ENCODE data around the gene SLC11A1.

The SLC11A1 gene

GRCh38 chr2:218400167-218400929, 18.3 kb downstream of the SLC11A1 start:
- Histone ChIP-seq H3K4me1 (ENCODE audit: control insufficient read depth, insufficient read depth, low read length, unreplicated experiment) (peaks cover 26% of the 10 kb centered on the region), H3K36me3 (ENCODE audit: insufficient read depth, low read length) (peaks cover 7% of the 10 kb centered on the region; the same call in 1 of the 2 replicates), H3K4me3 (ENCODE audit: low read depth, low read length) (peak overlapping the region; percentile 92), H2AFZ (ENCODE audit: low read length, unreplicated experiment) (no peak overlapping the region), H3K79me2 (ENCODE audit: control insufficient read depth, insufficient read depth, low read length, unreplicated experiment) (peaks cover 36% of the 10 kb centered on the region), H3K27me3 (ENCODE audit: insufficient read depth, low read length) (no peaks in the 10 kb centered on the region), H3K27ac (ENCODE audit: low read depth, low read length) (peak overlapping the region; percentile 76)

GRCh38 chr2:218400930-218401881, 19.1 kb downstream of the SLC11A1 start:
- Histone ChIP-seq H3K79me2 (ENCODE audit: control insufficient read depth, insufficient read depth, low read length, unreplicated experiment) (peaks cover 36% of the 10 kb centered on the region), H3K27ac (ENCODE audit: low read depth, low read length) (no peak overlapping the region), H3K4me1 (ENCODE audit: control insufficient read depth, insufficient read depth, low read length, unreplicated experiment) (peaks cover 33% of the 10 kb centered on the region), H2AFZ (ENCODE audit: low read length, unreplicated experiment) (no peak overlapping the region), H3K36me3 (ENCODE audit: insufficient read depth, low read length) (peaks cover 7% of the 10 kb centered on the region; the same call in 1 of the 2 replicates), H3K4me3 (ENCODE audit: low read depth, low read length) (peak overlapping the region; percentile 92), H3K27me3 (ENCODE audit: insufficient read depth, low read length) (no peaks in the 10 kb centered on the region)

- peak overlapping the region; percentile 92 for H3K4me3 ChIP-seq (ENCODE audit: low read depth, low read length)
- peaks cover 36% of the 10 kb centered on the region for H3K79me2 ChIP-seq (ENCODE audit: control insufficient read depth, insufficient read depth, low read length, unreplicated experiment)
- H3K27me3 ChIP-seq (ENCODE audit: insufficient read depth, low read length): no peaks in the 10 kb centered on the region
- H3K27ac ChIP-seq (ENCODE audit: low read depth, low read length): no peak overlapping the region
- peaks cover 7% of the 10 kb centered on the region; the same call in 1 of the 2 replicates for H3K36me3 ChIP-seq (ENCODE audit: insufficient read depth, low read length)
- no peak overlapping the region for H2AFZ ChIP-seq (ENCODE audit: low read length, unreplicated experiment)
- H3K4me1 ChIP-seq (ENCODE audit: control insufficient read depth, insufficient read depth, low read length, unreplicated experiment): peaks cover 38% of the 10 kb centered on the region
Observed at GRCh38 chr2:218401890-218402289, 19.8 kb downstream of the SLC11A1 start.

- no peaks in the 10 kb centered on the region for H3K27me3 ChIP-seq (ENCODE audit: insufficient read depth, low read length)
- H3K79me2 ChIP-seq (ENCODE audit: control insufficient read depth, insufficient read depth, low read length, unreplicated experiment): peaks cover 36% of the 10 kb centered on the region
- H3K27ac ChIP-seq (ENCODE audit: low read depth, low read length): no peak overlapping the region
- no peak overlapping the region; the same call in 1 of the 2 replicates for H3K4me3 ChIP-seq (ENCODE audit: low read depth, low read length)
- H3K36me3 ChIP-seq (ENCODE audit: insufficient read depth, low read length): peaks cover 7% of the 10 kb centered on the region; the same call in 1 of the 2 replicates
- H3K4me1 ChIP-seq (ENCODE audit: control insufficient read depth, insufficient read depth, low read length, unreplicated experiment): peaks cover 39% of the 10 kb centered on the region
- H2AFZ ChIP-seq (ENCODE audit: low read length, unreplicated experiment): no peak overlapping the region
Observed at GRCh38 chr2:218402491-218402901, 20.4 kb downstream of the SLC11A1 start.

- no peak overlapping the region for H2AFZ ChIP-seq (ENCODE audit: low read length, unreplicated experiment)
- H3K79me2 ChIP-seq (ENCODE audit: control insufficient read depth, insufficient read depth, low read length, unreplicated experiment): peaks cover 36% of the 10 kb centered on the region
- H3K27ac ChIP-seq (ENCODE audit: low read depth, low read length): no peak overlapping the region
- peaks cover 34% of the 10 kb centered on the region for H3K4me1 ChIP-seq (ENCODE audit: control insufficient read depth, insufficient read depth, low read length, unreplicated experiment)
- H3K27me3 ChIP-seq (ENCODE audit: insufficient read depth, low read length): no peaks in the 10 kb centered on the region
- peaks cover 7% of the 10 kb centered on the region; the same call in 1 of the 2 replicates for H3K36me3 ChIP-seq (ENCODE audit: insufficient read depth, low read length)
- no peak overlapping the region for H3K4me3 ChIP-seq (ENCODE audit: low read depth, low read length)
Observed at GRCh38 chr2:218402911-218403411, 20.9 kb downstream of the SLC11A1 start.

- Histone ChIP-seq H3K4me1 (ENCODE audit: control insufficient read depth, insufficient read depth, low read length, unreplicated experiment) (peaks cover 34% of the 10 kb centered on the region), H3K4me3 (ENCODE audit: low read depth, low read length) (no peak overlapping the region), H3K27ac (ENCODE audit: low read depth, low read length) (no peak overlapping the region), H3K27me3 (ENCODE audit: insufficient read depth, low read length) (no peaks in the 10 kb centered on the region), H3K36me3 (ENCODE audit: insufficient read depth, low read length) (peaks cover 7% of the 10 kb centered on the region; the same call in 1 of the 2 replicates), H3K79me2 (ENCODE audit: control insufficient read depth, insufficient read depth, low read length, unreplicated experiment) (peaks cover 33% of the 10 kb centered on the region), H2AFZ (ENCODE audit: low read length, unreplicated experiment) (no peak overlapping the region)
Observed at GRCh38 chr2:218403810-218404209, 21.7 kb downstream of the SLC11A1 start.

- Histone ChIP-seq H3K79me2 (ENCODE audit: control insufficient read depth, insufficient read depth, low read length, unreplicated experiment) (peaks cover 31% of the 10 kb centered on the region), H2AFZ (ENCODE audit: low read length, unreplicated experiment) (no peak overlapping the region), H3K4me3 (ENCODE audit: low read depth, low read length) (no peak overlapping the region), H3K4me1 (ENCODE audit: control insufficient read depth, insufficient read depth, low read length, unreplicated experiment) (peaks cover 34% of the 10 kb centered on the region), H3K27me3 (ENCODE audit: insufficient read depth, low read length) (no peaks in the 10 kb centered on the region), H3K36me3 (ENCODE audit: insufficient read depth, low read length) (peaks cover 7% of the 10 kb centered on the region; the same call in 1 of the 2 replicates), H3K27ac (ENCODE audit: low read depth, low read length) (no peak overlapping the region)
Observed at GRCh38 chr2:218404351-218405085, 22.4 kb downstream of the SLC11A1 start.

GRCh38 chr2:218405086-218405745, 23.1 kb downstream of the SLC11A1 start:
- Histone ChIP-seq H2AFZ (ENCODE audit: low read length, unreplicated experiment) (no peak overlapping the region), H3K27ac (ENCODE audit: low read depth, low read length) (peak overlapping the region; percentile 35; the same call in 1 of the 2 replicates), H3K27me3 (ENCODE audit: insufficient read depth, low read length) (no peaks in the 10 kb centered on the region), H3K4me1 (ENCODE audit: control insufficient read depth, insufficient read depth, low read length, unreplicated experiment) (peaks cover 34% of the 10 kb centered on the region), H3K4me3 (ENCODE audit: low read depth, low read length) (peak overlapping the region; percentile 69; the same call in 1 of the 2 replicates), H3K79me2 (ENCODE audit: control insufficient read depth, insufficient read depth, low read length, unreplicated experiment) (peaks cover 28% of the 10 kb centered on the region), H3K36me3 (ENCODE audit: insufficient read depth, low read length) (peaks cover 7% of the 10 kb centered on the region; the same call in 1 of the 2 replicates)

- peaks cover 34% of the 10 kb centered on the region for H3K4me1 ChIP-seq (ENCODE audit: control insufficient read depth, insufficient read depth, low read length, unreplicated experiment)
- H3K27ac ChIP-seq (ENCODE audit: low read depth, low read length): peak overlapping the region; percentile 35
- H3K79me2 ChIP-seq (ENCODE audit: control insufficient read depth, insufficient read depth, low read length, unreplicated experiment): peaks cover 23% of the 10 kb centered on the region
- peak overlapping the region; percentile 69 for H3K4me3 ChIP-seq (ENCODE audit: low read depth, low read length)
- no peaks in the 10 kb centered on the region for H3K27me3 ChIP-seq (ENCODE audit: insufficient read depth, low read length)
- peaks cover 7% of the 10 kb centered on the region; the same call in 1 of the 2 replicates for H3K36me3 ChIP-seq (ENCODE audit: insufficient read depth, low read length)
- H2AFZ ChIP-seq (ENCODE audit: low read length, unreplicated experiment): no peak overlapping the region
Observed at GRCh38 chr2:218405746-218406208, 23.7 kb downstream of the SLC11A1 start.
